Upper lobe of left lung (tissue), 6 donors: ENCODE results near the gene ASIC5. TPM values are rescaled to one million over a fixed set of nuclear protein-coding genes. Genes with fewer than 3 reads are reported as not detected.

ENCODE experiments used
- ATAC-seq, 2 donors: fragments of 200-7000 bp; cut with Tn5 transposase; one replicate each; pipeline ENCODE4 v1.9.1; 2022; ENCODE audit warnings: mild to moderate bottlenecking in 2 of 2, moderate library complexity in 2 of 2; ENCODE audit not compliant: low FRiP score in 2 of 2
- DNase-seq, 2 donors: peaks; one replicate each; pipeline ENCODE4 v3.0.0-alpha.2; 2019 to 2020
- H3K27ac ChIP-seq, 4 donors: fragments of 200-600 bp; sonication (generic); one replicate each; pipeline ENCODE4 v1.5.1; 2016 to 2019
- H3K27me3 ChIP-seq, 4 donors: fragments of 200-600 bp; sonication (generic); one replicate each; pipeline ENCODE4 v1.5.1; 2017 to 2019
- H3K36me3 ChIP-seq, 4 donors: fragments of 200-600 bp; sonication (generic); one replicate each; pipeline ENCODE4 v1.5.1; 2016 to 2019
- H3K4me1 ChIP-seq, 4 donors: fragments of 200-600 bp; sonication (generic); one replicate each; pipeline ENCODE4 v1.5.1; 2018 to 2019
- H3K4me3 ChIP-seq, 4 donors: fragments of 200-600 bp; sonication (generic); one replicate each; pipeline ENCODE4 v1.5.1; 2017 to 2019; ENCODE audit warnings: mild to moderate bottlenecking in 2 of 4, moderate library complexity in 1 of 4
- H3K9me3 ChIP-seq, 4 donors: fragments of 200-600 bp; sonication (generic); one replicate each; pipeline ENCODE4 v1.5.1; 2018 to 2019
- CTCF ChIP-seq, 6 experiments: fragments of 450-650 bp in 4 of 6; fragments of 200-600 bp in 2 of 6; sonication (generic) in 2 of 6; IDR thresholded peaks; one replicate each; pipeline ENCODE4 v1.5.1; 2016 to 2019; ENCODE audit warnings: antibody characterized with exemption in 6 of 6
- EP300 ChIP-seq, 4 donors: sonication (generic); formaldehyde crosslinking; IDR thresholded peaks; one replicate each; pipeline ENCODE4 v1.5.1; 2017; ENCODE audit warnings: antibody characterized with exemption in 4 of 4, control low read depth in 2 of 4
- POLR2A ChIP-seq, 4 donors: fragments of 450-650 bp; IDR thresholded peaks; one replicate each; pipeline ENCODE4 v1.5.1; 2016 to 2017; ENCODE audit warnings: antibody characterized with exemption in 4 of 4, mild to moderate bottlenecking in 2 of 4
- POLR2AphosphoS5 ChIP-seq, 2 donors: sonication (generic); formaldehyde crosslinking; IDR thresholded peaks; one replicate each; pipeline ENCODE4 v1.5.1; 2017; ENCODE audit warnings: antibody characterized with exemption in 2 of 2
- WGBS, 2 donors: methylation state at CpG; one replicate each; pipeline ENCODE4 v1.1.5; 2017 to 2018; 5-methylcytosine and 5-hydroxymethylcytosine counted together
- total RNA-seq, 6 donors: library from RNA; depleted of rRNA in 4 of 6; stranded (reverse); fragments of >200 nt in 4 of 6; gene quantifications; one replicate each; pipeline versions ENCODE4 v1.1.0 to v1.2.1, GENCODE V29; 2016 to 2021
- donor health status: DM: no; HTN: no; CAD: no; lungs with moderate emphysema.
- donor health status: DM: no; HTN: yes; CAD: no; lungs with severe emphysema.

The ASIC5 gene
- total RNA-seq, result not detected

- no peak within 1 kb of the TSS for H3K27ac ChIP-seq
- no peaks in the 10 kb centered on the region for H3K36me3 ChIP-seq
- ATAC-seq, result no peak
- no peak within 1 kb of the TSS for H3K4me3 ChIP-seq
- DNase-seq, result no peak
- no peaks in the 10 kb centered on the region for H3K4me1 ChIP-seq
- TF ChIP-seq POLR2A (IDR thresholded peaks at IDR 0.05), result no peak
- no peak for TF ChIP-seq CTCF (IDR thresholded peaks at IDR 0.05)
- no peak for TF ChIP-seq EP300 (IDR thresholded peaks at IDR 0.05)
- TF ChIP-seq POLR2AphosphoS5 (IDR thresholded peaks at IDR 0.05), result no peak
- 0% methylated on average over 1 of the region's 1 CpG for WGBS, 2 donors
- H3K27me3 ChIP-seq, result no peaks in the 10 kb centered on the region
- peaks cover 0 to 5% (median 0%) of the 10 kb centered on the region in 4 donors for H3K9me3 ChIP-seq
Observed at GRCh38 chr4:155866177-155866576, at the start of gene ASIC5. Gene ASIC5 (minus strand): TSS chr4:155866277. CDS start chr4:155866226, 51 bp downstream.

GRCh38 chr4:155914782-155915181, 48.7 kb upstream of the ASIC5 start:
- TF ChIP-seq POLR2A (IDR thresholded peaks at IDR 0.05) (no peak), CTCF (IDR thresholded peaks at IDR 0.05) (no peak), POLR2AphosphoS5 (IDR thresholded peaks at IDR 0.05) (no peak), EP300 (IDR thresholded peaks at IDR 0.05) (no peak)
- Histone ChIP-seq H3K36me3 (no peaks in the 10 kb centered on the region), H3K4me1 (no peaks in the 10 kb centered on the region), H3K27ac (no peak overlapping the region), H3K27me3 (no peaks in the 10 kb centered on the region), H3K9me3 (no peaks in the 10 kb centered on the region), H3K4me3 (no peak overlapping the region)
- DNase-seq (no peak), ATAC-seq (no peak)
- 44 to 47% methylated on average over 5 of the region's 5 CpGs for WGBS, 2 donors

- no peak for DNase-seq
- Histone ChIP-seq H3K9me3 (no peaks in the 10 kb centered on the region), H3K36me3 (no peaks in the 10 kb centered on the region), H3K4me3 (no peak overlapping the region), H3K27ac (no peak overlapping the region), H3K4me1 (no peaks in the 10 kb centered on the region), H3K27me3 (no peaks in the 10 kb centered on the region)
- TF ChIP-seq CTCF (IDR thresholded peaks at IDR 0.05) (no peak), POLR2AphosphoS5 (IDR thresholded peaks at IDR 0.05) (no peak), POLR2A (IDR thresholded peaks at IDR 0.05) (no peak), EP300 (IDR thresholded peaks at IDR 0.05) (no peak)
- no peak for ATAC-seq
- 76 to 85% methylated on average over 1 of the region's 1 CpG for WGBS, 2 donors
Observed at GRCh38 chr4:155911905-155912304, 45.8 kb upstream of the ASIC5 start.

- no peak for ATAC-seq
- H3K9me3 ChIP-seq, result no peaks in the 10 kb centered on the region
Observed at GRCh38 chr4:155909615-155910226, 43.6 kb upstream of the ASIC5 start.

More at GRCh38 chr4:155909615-155910226, 43.6 kb upstream of the ASIC5 start:
- TF ChIP-seq POLR2A (IDR thresholded peaks at IDR 0.05) (no peak), CTCF (IDR thresholded peaks at IDR 0.05) (no peak), POLR2AphosphoS5 (IDR thresholded peaks at IDR 0.05) (no peak), EP300 (IDR thresholded peaks at IDR 0.05) (no peak)
- H3K27me3 ChIP-seq, result no peaks in the 10 kb centered on the region
- H3K4me3 ChIP-seq, result no peak overlapping the region
- no peaks in the 10 kb centered on the region for H3K36me3 ChIP-seq
- 74 to 88% methylated on average over 3 of the region's 3 CpGs for WGBS, 2 donors
- no peaks in the 10 kb centered on the region for H3K4me1 ChIP-seq
- no peak for DNase-seq
- no peak overlapping the region for H3K27ac ChIP-seq
